Endothelial cell of umbilical vein (primary cell): ENCODE data around the gene TMEM204.

ENCODE experiments used
- JUN ChIP-seq: IDR thresholded peaks from 2 replicates; pipeline ENCODE4 v1.6.1; 2011; ENCODE audit warnings: borderline replicate concordance, low read depth; ENCODE audit not compliant: insufficient read length, insufficient read depth
- POLR2A ChIP-seq: IDR thresholded peaks from 2 replicates; pipeline ENCODE4 v1.6.1; 2012; ENCODE audit warnings: low read depth, mild to moderate bottlenecking, control low read depth, low read length
- TF ChIP-seq, protein P1 (sequence below), 2 donors: IDR thresholded peaks; 1 replicate in 1 of 2; 2 replicates in 1 of 2; pipeline ENCODE4 v1.5.1; 2011; ENCODE audit warnings: low read length in 2 of 2, mild to moderate bottlenecking in 2 of 2, moderate library complexity in 2 of 2, control low read depth in 1 of 2, inconsistent platforms in 1 of 2, low read depth in 1 of 2; ENCODE audit not compliant: insufficient read depth in 1 of 2; ENCODE audit errors: extremely low read depth in 1 of 2
- TF ChIP-seq, protein P2 (sequence below): IDR thresholded peaks from 2 replicates; pipeline ENCODE4 v1.6.1; 2011; ENCODE audit not compliant: insufficient read depth, insufficient read length

DNA sequence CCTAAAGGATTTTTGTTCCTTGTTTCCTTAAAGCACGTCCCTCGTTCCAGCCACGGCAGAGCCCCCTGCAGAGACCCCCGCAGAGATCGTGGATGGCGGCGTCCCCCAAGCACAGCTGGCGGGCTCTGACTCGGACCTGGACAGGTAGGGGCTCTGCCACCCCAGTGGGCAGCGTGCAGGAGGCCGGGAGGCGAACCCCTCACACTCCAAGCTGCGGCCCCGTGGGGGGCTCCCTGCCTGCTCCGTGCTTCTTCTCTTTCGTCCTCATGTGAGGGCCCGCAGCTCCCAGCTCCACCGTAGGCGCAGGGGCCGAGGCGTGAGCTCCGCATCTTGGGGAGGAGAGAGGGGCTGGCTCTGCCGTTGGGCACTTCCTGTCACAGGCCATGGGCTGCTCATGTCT is 31.8 kb upstream of the TMEM204 start:
- TF ChIP-seq, protein P1, sequence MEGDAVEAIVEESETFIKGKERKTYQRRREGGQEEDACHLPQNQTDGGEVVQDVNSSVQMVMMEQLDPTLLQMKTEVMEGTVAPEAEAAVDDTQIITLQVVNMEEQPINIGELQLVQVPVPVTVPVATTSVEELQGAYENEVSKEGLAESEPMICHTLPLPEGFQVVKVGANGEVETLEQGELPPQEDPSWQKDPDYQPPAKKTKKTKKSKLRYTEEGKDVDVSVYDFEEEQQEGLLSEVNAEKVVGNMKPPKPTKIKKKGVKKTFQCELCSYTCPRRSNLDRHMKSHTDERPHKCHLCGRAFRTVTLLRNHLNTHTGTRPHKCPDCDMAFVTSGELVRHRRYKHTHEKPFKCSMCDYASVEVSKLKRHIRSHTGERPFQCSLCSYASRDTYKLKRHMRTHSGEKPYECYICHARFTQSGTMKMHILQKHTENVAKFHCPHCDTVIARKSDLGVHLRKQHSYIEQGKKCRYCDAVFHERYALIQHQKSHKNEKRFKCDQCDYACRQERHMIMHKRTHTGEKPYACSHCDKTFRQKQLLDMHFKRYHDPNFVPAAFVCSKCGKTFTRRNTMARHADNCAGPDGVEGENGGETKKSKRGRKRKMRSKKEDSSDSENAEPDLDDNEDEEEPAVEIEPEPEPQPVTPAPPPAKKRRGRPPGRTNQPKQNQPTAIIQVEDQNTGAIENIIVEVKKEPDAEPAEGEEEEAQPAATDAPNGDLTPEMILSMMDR (IDR thresholded peaks at IDR 0.05; ENCODE audit: extremely low read depth in 1 of 2, insufficient read depth in 1 of 2, low read depth in 1 of 2, low read length in 2 of 2) = no peak
- TF ChIP-seq JUN (no peak), POLR2A (no peak)
- TF ChIP-seq, protein P2, sequence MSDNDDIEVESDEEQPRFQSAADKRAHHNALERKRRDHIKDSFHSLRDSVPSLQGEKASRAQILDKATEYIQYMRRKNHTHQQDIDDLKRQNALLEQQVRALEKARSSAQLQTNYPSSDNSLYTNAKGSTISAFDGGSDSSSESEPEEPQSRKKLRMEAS = no peak
